Measurements from ENCODE around the gene ZER1.

Gene ZER1

DNA sequence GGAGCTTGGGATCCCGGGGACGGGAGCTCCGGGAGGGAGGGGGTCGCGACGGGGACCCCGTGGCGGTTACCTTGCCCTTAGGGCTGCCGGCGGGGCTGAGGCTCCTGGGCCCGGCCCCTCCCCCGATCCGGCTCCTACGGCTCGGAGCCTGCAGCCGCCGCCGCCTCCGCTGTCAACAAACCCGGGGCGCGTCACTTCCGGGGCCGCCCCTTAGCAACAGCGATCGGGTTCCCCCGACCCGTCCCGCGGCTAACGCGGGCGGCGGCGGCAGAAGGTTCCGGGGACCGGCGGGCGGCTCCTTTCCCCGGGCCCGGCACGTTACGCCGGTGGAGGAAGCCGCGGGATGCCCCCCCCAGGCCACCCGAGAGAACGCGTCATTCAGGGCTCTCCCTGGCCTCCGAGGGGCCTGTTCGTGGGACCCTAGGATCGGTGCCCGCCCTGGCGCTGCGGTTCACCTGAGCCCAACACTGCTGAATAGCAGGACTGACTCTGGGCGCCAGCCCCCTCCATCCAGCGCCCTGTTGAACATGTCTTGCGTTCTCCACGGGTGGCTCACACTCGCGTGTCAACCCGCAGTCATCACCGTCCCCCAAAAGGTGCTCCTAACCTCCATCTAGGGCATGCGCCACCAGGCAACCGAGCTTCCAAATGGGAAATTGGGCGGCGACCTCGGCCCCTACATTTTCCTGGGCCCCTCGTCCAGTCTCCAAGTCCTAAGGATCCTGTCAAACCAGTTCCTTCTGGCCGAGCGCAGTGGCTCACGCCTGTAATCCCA, at the start of gene ZER1:
ZER1 (minus strand) TSS at position 183 of the 775 bp plus-strand sequence. CDS start 16,362 bp downstream, outside the sequence.
- Histone ChIP-seq H3K9me3 (ENCODE audit: insufficient read depth, low read length) (peaks cover 7% of the 10 kb centered on the region; the same call in 1 of the 2 replicates), H3K9ac (ENCODE audit: insufficient read length, low read depth) (peak within 1 kb of the TSS; percentile 96), H3K4me3 (ENCODE audit: insufficient read length, low read depth) (peak within 1 kb of the TSS; percentile 88), H3K4me1 (ENCODE audit: insufficient read depth, insufficient read length) (peaks cover 2% of the 10 kb centered on the region), H3K36me3 (ENCODE audit: insufficient read depth, insufficient read length, low read length) (peaks cover 16% of the 10 kb centered on the region), H3K27me3 (ENCODE audit: insufficient read depth, insufficient read length) (no peaks in the 10 kb centered on the region)
- DNase-seq (ENCODE audit: low read depth, low spot score) = peak; percentile 79
- TF ChIP-seq ZNF274 (IDR thresholded peaks at IDR 0.05; ENCODE audit: low read depth, low read length) (no peak), SUZ12 (IDR thresholded peaks at IDR 0.05; ENCODE audit: extremely low read depth, insufficient read depth, insufficient read length) (no peak), YY1 (IDR thresholded peaks at IDR 0.05; ENCODE audit: insufficient read depth, insufficient read length) (no peak)

DNA sequence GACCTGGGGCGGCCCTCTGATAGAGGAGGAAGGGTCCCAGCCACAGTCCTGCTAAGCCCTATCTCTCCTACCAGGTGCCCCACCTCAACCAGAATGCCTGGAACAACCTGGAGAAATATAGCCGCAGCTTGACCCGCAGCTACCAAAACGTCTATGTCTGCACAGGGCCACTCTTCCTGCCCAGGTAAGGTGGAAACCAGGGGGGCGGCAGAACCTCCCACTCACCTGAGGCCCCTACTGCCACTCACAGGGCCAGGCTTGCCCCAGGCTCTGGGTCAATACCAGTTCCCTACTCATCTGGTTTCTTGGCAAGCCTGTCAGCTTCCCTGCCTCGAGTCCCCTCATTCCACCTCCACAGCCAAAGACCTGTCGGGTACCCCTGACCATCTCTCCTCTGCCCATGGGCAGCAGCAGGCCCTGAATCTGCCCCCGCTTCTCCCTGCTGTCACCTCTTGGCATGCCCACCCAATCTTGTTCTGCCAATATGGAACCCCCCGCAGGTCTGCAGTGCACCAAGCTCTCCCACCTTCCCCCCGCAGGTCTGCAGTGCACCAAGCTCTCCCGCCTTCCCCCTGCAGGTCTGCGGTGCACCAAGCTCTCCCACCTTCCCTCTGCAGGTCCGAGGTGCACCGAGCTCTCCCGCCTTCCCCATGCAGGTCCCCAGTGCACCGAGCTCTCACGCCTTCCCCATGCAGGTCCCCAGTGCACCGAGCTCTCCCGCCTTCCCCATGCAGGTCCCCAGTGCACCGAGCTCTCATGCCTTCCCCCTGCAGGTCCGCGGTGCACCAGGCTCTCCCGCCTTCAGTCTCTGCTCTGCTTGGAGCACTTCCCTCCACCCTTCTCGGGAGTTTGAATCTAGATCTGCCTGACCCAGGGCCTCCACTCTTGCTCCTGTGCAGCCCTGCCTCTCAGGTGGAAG, 49.2 kb upstream of the ZER1 start:
- Histone ChIP-seq H3K36me3 (ENCODE audit: insufficient read depth, insufficient read length, low read length) (peaks cover 60% of the 10 kb centered on the region), H3K4me1 (ENCODE audit: insufficient read depth, insufficient read length) (peaks cover 20% of the 10 kb centered on the region), H3K9me3 (ENCODE audit: insufficient read depth, low read length) (no peaks in the 10 kb centered on the region), H3K27me3 (ENCODE audit: insufficient read depth, insufficient read length) (no peaks in the 10 kb centered on the region), H3K9ac (ENCODE audit: insufficient read length, low read depth) (no peak overlapping the region), H3K4me3 (ENCODE audit: insufficient read length, low read depth) (no peak overlapping the region)
- no peak for DNase-seq (ENCODE audit: low read depth, low spot score)
- no peak for TF ChIP-seq YY1 (IDR thresholded peaks at IDR 0.05; ENCODE audit: insufficient read depth, insufficient read length)

DNA sequence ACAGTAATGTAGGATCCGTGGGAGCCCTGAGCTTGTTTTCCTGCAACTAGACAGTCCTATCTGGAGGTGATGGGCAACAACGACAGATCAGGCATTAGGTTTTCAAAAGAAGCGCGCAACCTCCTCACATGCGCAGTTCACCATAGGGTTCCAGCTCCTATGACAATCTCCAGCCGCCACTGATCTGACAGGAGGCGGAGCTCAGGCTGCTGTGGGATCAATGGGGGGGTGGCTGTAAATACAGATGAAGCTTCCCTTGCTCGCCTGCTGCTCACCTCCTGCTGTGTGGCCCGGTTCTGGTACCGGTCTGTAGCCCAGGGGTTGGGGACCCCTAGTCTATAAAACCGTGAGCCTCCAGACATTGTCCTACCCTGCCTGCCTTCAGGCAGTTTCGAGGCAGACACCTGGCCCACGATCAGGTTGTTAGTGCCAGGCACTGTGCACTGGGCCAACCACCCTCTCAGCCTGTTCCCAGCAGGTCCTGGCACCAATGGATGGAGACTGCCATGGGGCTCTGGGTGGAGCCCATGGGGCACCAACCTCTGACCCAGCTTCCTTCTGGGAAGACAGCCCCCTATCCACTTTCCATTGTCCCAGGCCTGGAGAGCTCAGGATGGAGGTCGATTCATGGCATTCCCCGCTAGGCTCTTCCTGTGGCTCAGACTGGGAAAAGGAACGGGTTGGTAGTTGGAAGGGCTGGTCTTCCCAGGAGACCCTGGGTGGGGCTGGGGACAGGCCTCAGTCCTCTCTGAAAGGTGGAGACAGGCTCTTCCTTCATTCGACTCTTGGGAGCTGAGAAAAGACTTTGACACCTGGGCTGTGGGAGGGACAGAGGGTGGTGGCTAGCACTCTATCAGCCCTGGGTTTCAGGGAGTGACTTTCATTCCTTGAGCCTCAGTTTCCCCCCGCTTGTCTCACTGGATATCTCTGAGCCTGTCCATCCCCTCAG, 48.3 kb upstream of the ZER1 start:
- Histone ChIP-seq H3K27me3 (ENCODE audit: insufficient read depth, insufficient read length) (no peaks in the 10 kb centered on the region), H3K9me3 (ENCODE audit: insufficient read depth, low read length) (no peaks in the 10 kb centered on the region), H3K4me3 (ENCODE audit: insufficient read length, low read depth) (no peak overlapping the region), H3K4me1 (ENCODE audit: insufficient read depth, insufficient read length) (peaks cover 18% of the 10 kb centered on the region), H3K36me3 (ENCODE audit: insufficient read depth, insufficient read length, low read length) (peaks cover 51% of the 10 kb centered on the region), H3K9ac (ENCODE audit: insufficient read length, low read depth) (no peak overlapping the region)
- no peak for DNase-seq (ENCODE audit: low read depth, low spot score)
- TF ChIP-seq YY1 (IDR thresholded peaks at IDR 0.05; ENCODE audit: insufficient read depth, insufficient read length) (no peak), SUZ12 (IDR thresholded peaks at IDR 0.05; ENCODE audit: extremely low read depth, insufficient read depth, insufficient read length) (no peak), ZNF274 (IDR thresholded peaks at IDR 0.05; ENCODE audit: low read depth, low read length) (no peak)

DNA sequence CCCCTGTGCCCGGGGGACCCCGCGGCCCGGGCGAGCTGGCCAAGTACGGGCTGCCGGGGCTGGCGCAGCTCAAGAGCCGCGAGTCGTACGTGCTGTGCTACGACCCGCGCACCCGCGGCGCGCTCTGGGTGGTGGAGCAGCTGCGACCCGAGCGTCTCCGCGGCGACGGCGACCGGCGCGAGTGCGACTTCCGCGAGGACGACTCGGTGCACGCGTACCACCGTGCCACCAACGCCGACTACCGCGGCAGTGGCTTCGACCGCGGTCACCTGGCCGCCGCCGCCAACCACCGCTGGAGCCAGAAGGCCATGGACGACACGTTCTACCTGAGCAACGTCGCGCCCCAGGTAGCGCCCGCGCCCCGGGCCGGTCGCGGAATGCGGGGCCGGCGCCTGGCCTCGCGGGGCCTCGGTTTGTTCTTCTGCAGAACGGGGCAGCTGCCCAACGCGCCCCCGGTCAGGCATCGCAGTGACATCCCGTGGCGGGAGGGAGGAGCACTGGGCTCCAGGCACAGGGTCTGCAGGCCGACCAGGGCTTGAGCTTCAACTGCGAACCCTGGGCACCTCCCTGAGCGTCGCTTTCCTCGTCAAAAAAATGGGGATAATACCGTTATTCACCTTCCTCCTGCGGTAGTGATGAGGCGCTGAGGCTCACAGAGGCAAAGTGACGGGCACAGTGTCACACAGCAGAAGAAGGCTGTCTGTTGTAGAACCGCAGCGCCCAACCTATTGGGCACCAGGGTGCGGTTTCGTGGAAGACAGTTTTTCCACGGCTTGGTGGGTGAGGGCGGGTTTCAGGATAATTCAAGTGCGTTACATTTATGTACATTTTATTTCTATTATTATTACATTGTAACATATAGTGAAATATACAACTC, 47.4 kb upstream of the ZER1 start:
- H3K36me3 ChIP-seq (ENCODE audit: insufficient read depth, insufficient read length, low read length) = peaks cover 42% of the 10 kb centered on the region
- H3K4me1 ChIP-seq (ENCODE audit: insufficient read depth, insufficient read length) = peaks cover 18% of the 10 kb centered on the region
- TF ChIP-seq SUZ12 (IDR thresholded peaks at IDR 0.05; ENCODE audit: extremely low read depth, insufficient read depth, insufficient read length) = no peak
- no peak for TF ChIP-seq ZNF274 (IDR thresholded peaks at IDR 0.05; ENCODE audit: low read depth, low read length)
- TF ChIP-seq YY1 (IDR thresholded peaks at IDR 0.05; ENCODE audit: insufficient read depth, insufficient read length) = no peak
- H3K27me3 ChIP-seq (ENCODE audit: insufficient read depth, insufficient read length) = no peaks in the 10 kb centered on the region
- H3K9ac ChIP-seq (ENCODE audit: insufficient read length, low read depth) = peak overlapping the region; percentile 97
- no peaks in the 10 kb centered on the region for H3K9me3 ChIP-seq (ENCODE audit: insufficient read depth, low read length)
- peak overlapping the region; percentile 82 for H3K4me3 ChIP-seq (ENCODE audit: insufficient read length, low read depth)
- DNase-seq (ENCODE audit: low read depth, low spot score) = no peak

DNA sequence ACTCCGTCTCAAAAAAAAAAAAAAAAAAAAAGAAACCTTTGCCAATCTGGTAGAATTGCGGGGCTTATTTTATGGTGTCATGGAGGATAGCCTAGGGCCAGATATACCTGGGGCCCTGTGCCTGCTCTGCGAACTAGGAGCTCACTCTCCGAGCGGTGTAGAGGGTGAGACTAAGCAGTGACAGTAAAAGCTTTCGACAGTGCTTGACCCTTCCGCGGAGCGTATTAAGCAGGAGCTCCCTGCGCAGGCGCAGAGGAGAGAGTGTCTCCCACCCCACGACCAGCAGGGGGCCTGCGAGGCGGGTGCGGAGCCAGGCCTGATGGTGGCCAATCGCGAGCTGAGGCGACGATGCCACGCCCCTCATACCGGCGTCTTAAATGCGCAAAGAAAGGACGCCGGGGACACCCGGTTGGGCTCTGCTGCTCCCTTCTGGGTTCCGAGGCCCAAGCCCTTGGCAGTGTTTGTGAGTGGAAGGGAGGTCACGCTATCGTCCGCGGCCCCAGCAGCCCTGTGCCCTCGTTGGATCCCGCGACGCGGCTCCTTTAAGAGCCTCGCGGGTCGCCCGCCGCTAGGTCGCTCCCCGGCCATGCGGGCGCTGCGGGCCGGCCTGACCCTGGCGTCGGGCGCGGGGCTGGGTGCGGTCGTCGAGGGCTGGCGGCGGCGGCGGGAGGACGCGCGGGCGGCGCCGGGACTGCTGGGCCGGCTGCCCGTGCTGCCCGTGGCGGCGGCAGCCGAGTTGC, 46.5 kb upstream of the ZER1 start, which contains the start of gene ENDOG:
ENDOG (plus strand) TSS at position 402 of the 740 bp plus-strand sequence; CDS start at position 587, 185 bp downstream.
- no peaks in the 10 kb centered on the region for H3K9me3 ChIP-seq (ENCODE audit: insufficient read depth, low read length)
- H3K36me3 ChIP-seq (ENCODE audit: insufficient read depth, insufficient read length, low read length) = peaks cover 34% of the 10 kb centered on the region
- peaks cover 18% of the 10 kb centered on the region for H3K4me1 ChIP-seq (ENCODE audit: insufficient read depth, insufficient read length)
- DNase-seq (ENCODE audit: low read depth, low spot score) = peak; percentile 97
- peak within 1 kb of the TSS; percentile 97 for H3K9ac ChIP-seq (ENCODE audit: insufficient read length, low read depth)
- TF ChIP-seq YY1 (IDR thresholded peaks at IDR 0.05; ENCODE audit: insufficient read depth, insufficient read length) (no peak), SUZ12 (IDR thresholded peaks at IDR 0.05; ENCODE audit: extremely low read depth, insufficient read depth, insufficient read length) (no peak), ZNF274 (IDR thresholded peaks at IDR 0.05; ENCODE audit: low read depth, low read length) (no peak)
- no peaks in the 10 kb centered on the region for H3K27me3 ChIP-seq (ENCODE audit: insufficient read depth, insufficient read length)
- H3K4me3 ChIP-seq (ENCODE audit: insufficient read length, low read depth) = peak within 1 kb of the TSS; percentile 82

Measured in NT2/D1 (cell line).